AG09309 (cell line): ENCODE results near the gene SPARCL1.

ENCODE experiments used
- DNase-seq: peaks from one replicate; pipeline ENCODE4 v3.0.0-alpha.2; 2010; ENCODE audit warnings: low read depth
- H3K4me3 ChIP-seq: 2 replicates; pipeline ENCODE4 v1.5.1; 2011; ENCODE audit warnings: mild to moderate bottlenecking, low read depth, low read length, moderate library complexity; ENCODE audit not compliant: control insufficient read depth
- TF ChIP-seq, protein P1 (sequence below): IDR thresholded peaks from 2 replicates; pipeline ENCODE4 v1.5.1; 2011; ENCODE audit warnings: mild to moderate bottlenecking, low read depth, low read length, inconsistent platforms; ENCODE audit not compliant: insufficient read depth, control insufficient read depth; ENCODE audit errors: missing control alignments

The SPARCL1 gene

DNA sequence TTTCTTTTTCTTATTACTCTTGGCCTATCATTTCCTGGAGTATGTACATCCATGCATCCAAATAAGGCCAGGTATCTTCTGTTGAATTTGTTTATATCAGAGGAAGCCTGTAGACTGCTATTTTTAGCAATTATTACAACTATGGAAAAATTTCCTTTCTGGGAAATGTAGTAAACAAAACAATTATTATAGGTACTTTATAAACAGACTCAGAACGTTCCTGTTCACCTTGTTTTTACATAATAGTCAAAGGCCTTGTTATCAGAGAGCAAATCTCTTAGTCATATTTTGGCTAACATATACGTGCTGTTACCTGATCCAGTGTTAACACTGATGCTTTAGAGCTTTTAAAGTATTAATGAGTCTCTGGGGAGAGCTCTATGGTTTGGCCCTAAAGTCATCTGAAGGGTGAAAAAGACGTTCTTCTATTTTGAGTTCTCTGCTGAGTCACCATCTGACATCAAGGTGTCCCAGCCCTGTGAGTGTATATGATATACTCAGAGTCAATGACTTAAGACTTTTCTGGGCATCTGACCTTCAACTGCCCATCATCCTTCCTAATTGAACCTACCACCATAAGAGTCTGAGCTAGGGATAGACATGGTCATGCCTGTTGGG, 7.3 kb downstream of the SPARCL1 start:
- TF ChIP-seq, protein P1, sequence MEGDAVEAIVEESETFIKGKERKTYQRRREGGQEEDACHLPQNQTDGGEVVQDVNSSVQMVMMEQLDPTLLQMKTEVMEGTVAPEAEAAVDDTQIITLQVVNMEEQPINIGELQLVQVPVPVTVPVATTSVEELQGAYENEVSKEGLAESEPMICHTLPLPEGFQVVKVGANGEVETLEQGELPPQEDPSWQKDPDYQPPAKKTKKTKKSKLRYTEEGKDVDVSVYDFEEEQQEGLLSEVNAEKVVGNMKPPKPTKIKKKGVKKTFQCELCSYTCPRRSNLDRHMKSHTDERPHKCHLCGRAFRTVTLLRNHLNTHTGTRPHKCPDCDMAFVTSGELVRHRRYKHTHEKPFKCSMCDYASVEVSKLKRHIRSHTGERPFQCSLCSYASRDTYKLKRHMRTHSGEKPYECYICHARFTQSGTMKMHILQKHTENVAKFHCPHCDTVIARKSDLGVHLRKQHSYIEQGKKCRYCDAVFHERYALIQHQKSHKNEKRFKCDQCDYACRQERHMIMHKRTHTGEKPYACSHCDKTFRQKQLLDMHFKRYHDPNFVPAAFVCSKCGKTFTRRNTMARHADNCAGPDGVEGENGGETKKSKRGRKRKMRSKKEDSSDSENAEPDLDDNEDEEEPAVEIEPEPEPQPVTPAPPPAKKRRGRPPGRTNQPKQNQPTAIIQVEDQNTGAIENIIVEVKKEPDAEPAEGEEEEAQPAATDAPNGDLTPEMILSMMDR: no peak
- no peak for DNase-seq
- H3K4me3 ChIP-seq: no peak overlapping the region

DNA sequence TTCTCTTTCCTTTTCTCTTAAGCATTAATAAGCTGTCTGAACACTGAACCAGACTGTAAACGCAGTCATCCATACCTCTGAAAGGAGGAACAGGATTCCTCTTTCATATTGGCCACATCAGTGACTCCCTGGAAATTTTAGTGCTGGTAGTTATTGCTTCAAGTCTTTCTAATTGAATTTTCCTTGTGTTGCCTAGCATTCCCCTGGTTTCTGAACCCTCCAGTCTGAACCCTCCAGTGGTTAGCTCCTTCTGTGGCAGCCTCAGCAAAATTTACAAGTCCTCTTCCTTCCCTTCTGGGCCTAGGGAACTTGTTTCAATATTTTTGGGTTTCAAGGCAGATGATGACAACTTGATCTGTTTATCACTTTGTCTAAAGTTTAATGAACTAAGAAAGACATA, 7.9 kb downstream of the SPARCL1 start:
- DNase-seq: no peak
- H3K4me3 ChIP-seq: no peak overlapping the region
- TF ChIP-seq, protein P1: no peak

DNA sequence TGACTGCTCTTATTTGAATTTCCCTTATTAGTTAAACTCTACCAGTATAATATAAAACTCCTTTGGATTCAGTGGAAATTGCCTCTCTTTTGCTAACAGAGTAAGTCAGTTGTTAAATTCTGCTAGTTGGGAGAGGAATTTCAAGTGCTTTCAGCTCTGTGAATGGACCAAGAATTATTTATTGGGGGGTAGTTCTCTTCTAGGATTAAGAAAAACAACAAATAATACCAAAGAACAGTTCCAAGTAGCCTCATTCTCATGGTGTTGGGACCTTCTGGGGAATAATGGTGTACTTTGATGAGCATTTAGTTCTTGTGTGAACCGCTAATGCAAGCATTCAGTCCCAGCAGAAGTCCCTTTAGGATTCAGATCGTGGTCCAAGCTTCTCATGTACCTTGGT, 11.6 kb downstream of the SPARCL1 start:
- DNase-seq: no peak
- H3K4me3 ChIP-seq: no peak overlapping the region
- TF ChIP-seq, protein P1: no peak

DNA sequence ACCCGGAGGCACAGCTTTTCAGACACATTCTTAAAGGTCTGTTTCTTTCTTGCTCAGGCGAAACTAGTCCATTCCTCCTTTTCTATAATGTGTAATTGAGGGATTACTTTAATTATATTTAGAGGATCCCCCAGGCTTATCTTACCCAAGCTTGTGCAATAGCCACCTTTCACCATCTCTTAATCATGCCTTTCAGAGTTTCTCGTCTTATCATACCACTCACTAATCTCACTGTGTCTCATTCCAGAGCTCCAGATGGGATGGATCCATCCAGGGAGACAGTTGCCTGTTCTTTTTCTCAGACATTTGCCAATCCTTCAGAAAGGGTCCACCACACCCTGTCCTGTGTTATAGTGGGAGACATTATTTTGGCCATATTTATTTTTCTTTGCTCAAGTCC, 12.5 kb downstream of the SPARCL1 start:
- H3K4me3 ChIP-seq: no peak overlapping the region
- DNase-seq: no peak
- TF ChIP-seq, protein P1: no peak

DNA sequence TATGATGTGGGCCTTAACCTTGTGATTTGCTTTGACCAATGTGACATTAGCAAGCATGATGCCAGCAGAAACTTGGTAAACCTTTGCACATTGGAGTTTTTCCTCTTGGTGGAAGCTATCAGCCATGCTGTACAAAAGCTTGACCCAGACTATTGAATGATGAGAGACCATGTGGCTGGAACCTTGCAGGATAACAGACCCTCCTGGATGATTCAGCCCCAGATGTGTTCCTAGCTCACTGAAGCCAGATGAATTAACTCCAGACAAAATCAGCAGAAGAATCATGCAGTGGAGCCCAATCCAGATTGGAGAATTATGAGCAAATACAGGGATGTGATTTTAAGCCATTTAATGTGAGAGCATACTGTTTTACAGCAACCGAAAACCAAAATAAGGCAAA, 16.8 kb downstream of the SPARCL1 start:
- no peak overlapping the region for H3K4me3 ChIP-seq
- TF ChIP-seq, protein P1: no peak
- no peak for DNase-seq

DNA sequence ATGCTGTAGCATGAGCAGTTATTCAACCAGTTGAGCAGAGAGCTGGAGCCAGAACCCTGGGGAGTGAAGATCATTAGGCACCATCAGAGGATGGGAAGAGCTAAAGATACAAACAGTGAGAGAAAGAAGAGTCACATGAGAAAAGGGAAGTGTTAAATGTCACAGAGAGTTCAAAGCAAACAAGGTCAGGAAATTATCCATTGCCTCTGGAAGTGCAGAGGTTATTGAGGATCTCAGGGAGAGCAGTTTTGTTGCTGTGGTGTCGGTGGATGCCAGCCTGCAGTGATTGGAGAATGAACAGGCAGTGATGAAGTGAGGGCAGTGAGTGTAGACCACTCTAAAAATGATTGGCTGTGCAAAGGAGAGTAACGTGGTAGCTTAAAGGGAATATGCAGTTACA, 17.7 kb downstream of the SPARCL1 start:
- H3K4me3 ChIP-seq: no peak overlapping the region
- DNase-seq: no peak
- TF ChIP-seq, protein P1: no peak

DNA sequence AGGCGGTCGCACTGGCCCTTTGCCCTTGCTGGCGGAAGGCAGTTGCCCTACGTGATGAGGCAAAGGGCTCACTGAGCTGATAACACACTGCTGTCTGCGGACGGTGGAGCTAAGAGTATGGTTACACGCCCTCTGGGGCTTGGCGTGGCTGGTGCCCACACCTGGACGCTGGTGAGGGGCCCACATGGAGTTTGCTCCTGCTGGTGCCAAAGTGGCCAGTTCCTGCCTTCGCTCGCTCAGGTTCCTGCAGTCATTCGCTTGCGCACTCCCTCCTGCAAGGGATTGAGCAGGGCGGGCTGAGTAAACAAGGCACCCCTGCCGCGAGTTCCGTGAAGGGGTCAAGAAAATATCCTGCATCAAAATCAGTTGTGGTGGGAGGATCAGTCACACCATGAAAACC, 18.4 kb downstream of the SPARCL1 start:
- H3K4me3 ChIP-seq: no peak overlapping the region
- TF ChIP-seq, protein P1: no peak
- no peak for DNase-seq
